Ishikawa (cell line): ENCODE results near the gene ENPP3.
"Not testable (repeated sequence)": the region's sequence is repeated elsewhere in the genome, so short reads cannot be mapped to it uniquely, and the experiment has no call there.

ENCODE experiments used
- CEBPB ChIP-seq: IDR thresholded peaks from 2 replicates; pipeline ENCODE4 v1.6.1; 2012
- CREB1 ChIP-seq: IDR thresholded peaks from 2 replicates; pipeline ENCODE4 v1.6.1; 2012; ENCODE audit warnings: low read depth
- EGR1 ChIP-seq: IDR thresholded peaks from 2 replicates; pipeline ENCODE4 v1.6.1; 2012
- EP300 ChIP-seq: IDR thresholded peaks from 2 replicates; pipeline ENCODE4 v1.6.1; 2012; ENCODE audit warnings: borderline replicate concordance
- FOXM1 ChIP-seq: IDR thresholded peaks from 2 replicates; pipeline ENCODE4 v1.6.1; 2012; ENCODE audit warnings: low read depth, borderline replicate concordance
- NFIC ChIP-seq: IDR thresholded peaks from 2 replicates; pipeline ENCODE4 v1.6.1; 2012
- RAD21 ChIP-seq: IDR thresholded peaks from 2 replicates; pipeline ENCODE4 v1.6.1; 2012; ENCODE audit warnings: low read depth
- TAF1 ChIP-seq: IDR thresholded peaks from 2 replicates; pipeline ENCODE4 v1.6.1; 2012; ENCODE audit warnings: low read depth, mild to moderate bottlenecking
- TCF12 ChIP-seq: IDR thresholded peaks from 2 replicates; pipeline ENCODE4 v1.6.1; 2012; ENCODE audit warnings: low read depth
- TEAD4 ChIP-seq: IDR thresholded peaks from 2 replicates; pipeline ENCODE4 v1.6.1; 2012
- YY1 ChIP-seq: IDR thresholded peaks from 2 replicates; pipeline ENCODE4 v1.6.1; 2012; ENCODE audit warnings: low read depth
- ZBTB7A ChIP-seq: IDR thresholded peaks from 2 replicates; pipeline ENCODE4 v1.6.1; 2012; ENCODE audit warnings: low read depth
- TF ChIP-seq, protein P1 (sequence below): IDR thresholded peaks from 2 replicates; pipeline ENCODE4 v1.6.1; 2012; ENCODE audit warnings: low read depth, mild to moderate bottlenecking
- TF ChIP-seq, protein P2 (sequence below): IDR thresholded peaks from 2 replicates; pipeline ENCODE4 v1.6.1; 2012
- TF ChIP-seq, protein P3 (sequence below): IDR thresholded peaks from 2 replicates; pipeline ENCODE4 v1.6.1; 2012

The ENPP3 gene

DNA sequence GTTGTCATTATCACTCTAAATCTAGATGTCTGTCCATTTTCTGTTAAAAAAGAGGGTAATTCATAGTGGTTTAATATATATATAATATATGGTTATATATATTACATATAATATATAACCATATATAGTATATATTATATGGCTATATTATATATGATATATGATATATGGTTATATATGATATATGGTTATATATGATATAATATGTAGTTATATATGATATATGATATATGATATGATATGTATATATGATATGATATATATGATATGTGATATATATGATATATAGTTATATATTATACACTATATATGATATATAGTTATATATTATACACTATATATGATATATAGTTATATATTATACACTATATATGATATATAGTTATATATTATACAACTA is 55.5 kb downstream of the ENPP3 start:
- TF ChIP-seq, protein P1, sequence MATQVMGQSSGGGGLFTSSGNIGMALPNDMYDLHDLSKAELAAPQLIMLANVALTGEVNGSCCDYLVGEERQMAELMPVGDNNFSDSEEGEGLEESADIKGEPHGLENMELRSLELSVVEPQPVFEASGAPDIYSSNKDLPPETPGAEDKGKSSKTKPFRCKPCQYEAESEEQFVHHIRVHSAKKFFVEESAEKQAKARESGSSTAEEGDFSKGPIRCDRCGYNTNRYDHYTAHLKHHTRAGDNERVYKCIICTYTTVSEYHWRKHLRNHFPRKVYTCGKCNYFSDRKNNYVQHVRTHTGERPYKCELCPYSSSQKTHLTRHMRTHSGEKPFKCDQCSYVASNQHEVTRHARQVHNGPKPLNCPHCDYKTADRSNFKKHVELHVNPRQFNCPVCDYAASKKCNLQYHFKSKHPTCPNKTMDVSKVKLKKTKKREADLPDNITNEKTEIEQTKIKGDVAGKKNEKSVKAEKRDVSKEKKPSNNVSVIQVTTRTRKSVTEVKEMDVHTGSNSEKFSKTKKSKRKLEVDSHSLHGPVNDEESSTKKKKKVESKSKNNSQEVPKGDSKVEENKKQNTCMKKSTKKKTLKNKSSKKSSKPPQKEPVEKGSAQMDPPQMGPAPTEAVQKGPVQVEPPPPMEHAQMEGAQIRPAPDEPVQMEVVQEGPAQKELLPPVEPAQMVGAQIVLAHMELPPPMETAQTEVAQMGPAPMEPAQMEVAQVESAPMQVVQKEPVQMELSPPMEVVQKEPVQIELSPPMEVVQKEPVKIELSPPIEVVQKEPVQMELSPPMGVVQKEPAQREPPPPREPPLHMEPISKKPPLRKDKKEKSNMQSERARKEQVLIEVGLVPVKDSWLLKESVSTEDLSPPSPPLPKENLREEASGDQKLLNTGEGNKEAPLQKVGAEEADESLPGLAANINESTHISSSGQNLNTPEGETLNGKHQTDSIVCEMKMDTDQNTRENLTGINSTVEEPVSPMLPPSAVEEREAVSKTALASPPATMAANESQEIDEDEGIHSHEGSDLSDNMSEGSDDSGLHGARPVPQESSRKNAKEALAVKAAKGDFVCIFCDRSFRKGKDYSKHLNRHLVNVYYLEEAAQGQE: no peak
- TF ChIP-seq, protein P2, sequence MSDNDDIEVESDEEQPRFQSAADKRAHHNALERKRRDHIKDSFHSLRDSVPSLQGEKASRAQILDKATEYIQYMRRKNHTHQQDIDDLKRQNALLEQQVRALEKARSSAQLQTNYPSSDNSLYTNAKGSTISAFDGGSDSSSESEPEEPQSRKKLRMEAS: no peak
- TF ChIP-seq NFIC (no peak), TCF12 (no peak), EP300 (no peak), TAF1 (no peak), ZBTB7A (no peak), EGR1 (no peak), YY1 (no peak), CREB1 (no peak)
- TF ChIP-seq, protein P3, sequence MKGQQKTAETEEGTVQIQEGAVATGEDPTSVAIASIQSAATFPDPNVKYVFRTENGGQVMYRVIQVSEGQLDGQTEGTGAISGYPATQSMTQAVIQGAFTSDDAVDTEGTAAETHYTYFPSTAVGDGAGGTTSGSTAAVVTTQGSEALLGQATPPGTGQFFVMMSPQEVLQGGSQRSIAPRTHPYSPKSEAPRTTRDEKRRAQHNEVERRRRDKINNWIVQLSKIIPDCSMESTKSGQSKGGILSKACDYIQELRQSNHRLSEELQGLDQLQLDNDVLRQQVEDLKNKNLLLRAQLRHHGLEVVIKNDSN: no peak

DNA sequence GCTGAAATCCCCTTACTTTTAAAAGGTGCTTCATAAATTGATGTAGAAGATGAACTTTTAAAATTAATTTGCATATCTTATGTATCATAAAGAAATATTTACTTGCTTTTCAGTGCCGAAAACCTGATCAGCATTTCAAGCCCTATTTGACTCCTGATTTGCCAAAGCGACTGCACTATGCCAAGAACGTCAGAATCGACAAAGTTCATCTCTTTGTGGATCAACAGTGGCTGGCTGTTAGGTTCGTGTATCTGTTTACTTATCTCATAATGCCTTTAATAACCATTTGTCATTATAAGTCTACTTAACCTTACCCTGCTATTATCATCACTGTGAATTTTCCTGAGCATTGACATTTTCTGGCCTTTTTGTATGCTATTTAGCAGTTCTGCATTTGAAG is 56.3 kb downstream of the ENPP3 start:
- TF ChIP-seq ZBTB7A: no peak

DNA sequence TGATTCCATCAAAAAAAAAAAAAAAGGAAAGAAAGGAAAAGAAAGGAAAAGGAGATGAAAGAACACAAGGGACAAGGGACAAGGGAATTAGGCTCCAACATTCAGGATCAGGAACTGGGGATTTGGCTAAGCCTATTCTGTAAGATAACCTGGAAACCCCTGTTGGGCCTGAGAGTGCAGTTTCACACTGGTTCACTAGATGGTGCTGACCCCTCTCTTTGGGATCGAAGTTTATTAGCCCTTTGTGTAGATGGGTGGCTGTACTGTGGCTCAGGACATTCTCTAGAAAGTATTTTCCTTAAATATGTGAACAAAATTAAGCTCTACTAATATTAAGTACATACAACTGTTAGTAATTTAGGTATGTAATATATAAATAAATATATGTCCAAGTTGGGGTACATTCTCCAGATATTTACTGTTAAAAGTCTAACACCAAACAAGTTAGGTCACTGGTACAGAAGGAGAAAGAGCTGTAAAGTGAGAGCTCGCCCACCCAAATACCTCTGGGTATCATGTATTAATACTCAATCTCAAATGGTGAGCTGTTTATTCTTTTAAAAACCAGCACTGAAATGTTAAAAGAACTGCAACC is 57.8 kb downstream of the ENPP3 start:
- TF ChIP-seq RAD21 (peak; percentile 95), TEAD4 (no peak)

DNA sequence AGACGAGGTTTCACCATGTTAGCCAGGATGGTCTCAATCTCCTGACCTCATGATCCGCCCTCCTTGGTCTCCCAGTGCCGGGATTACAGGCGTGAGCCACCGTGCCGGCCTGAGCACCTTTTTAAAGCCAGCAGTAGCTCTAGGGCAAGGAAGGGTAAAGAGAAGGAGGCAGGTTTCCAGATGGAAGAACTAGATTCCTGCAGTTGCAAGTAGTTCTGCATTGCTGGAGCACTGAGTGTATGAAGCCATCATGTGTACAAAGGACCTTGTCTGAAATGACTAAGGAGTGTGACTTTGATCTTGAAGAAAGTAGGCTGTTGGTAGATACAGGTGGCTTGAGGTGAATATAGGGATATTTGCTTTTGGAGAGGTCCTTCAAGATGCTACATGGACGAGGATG is 59.9 kb downstream of the ENPP3 start:
- TF ChIP-seq TEAD4 (no peak), EGR1 (no peak), TAF1 (no peak), TCF12 (no peak), ZBTB7A (no peak), CREB1 (no peak), FOXM1 (no peak), CEBPB (no peak), NFIC (no peak), RAD21 (no peak), EP300 (no peak), YY1 (no peak)
- TF ChIP-seq, protein P1: no peak
- TF ChIP-seq, protein P3: no peak
- TF ChIP-seq, protein P2: no peak

DNA sequence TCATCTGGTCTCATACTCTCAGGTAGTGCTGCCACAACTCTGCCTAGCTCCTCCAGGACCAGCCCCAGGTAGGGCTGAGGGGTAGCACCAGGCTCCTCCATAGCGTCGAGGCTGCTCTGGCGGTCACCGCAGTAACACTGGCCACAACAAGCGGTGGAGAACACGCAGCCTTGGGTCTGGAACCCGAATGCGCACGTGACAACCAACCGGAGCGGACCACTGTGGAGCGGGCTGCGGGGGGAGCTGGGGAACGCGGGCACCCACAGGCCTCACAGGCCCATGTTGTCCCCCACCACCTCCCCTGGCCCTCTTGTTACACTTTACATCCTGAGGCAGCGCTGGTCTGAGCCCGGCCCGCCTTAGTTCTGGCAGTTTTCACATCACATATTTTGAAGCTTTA is 73.8 kb downstream of the ENPP3 start, which contains the start of gene CTAGE9:
Gene CTAGE9 (minus strand): TSS at position 101 of the 400 bp plus-strand sequence. CDS start 0 bp downstream, at position 101.
- TF ChIP-seq, protein P3: not testable (repeated sequence)
- TF ChIP-seq, protein P1: not testable (repeated sequence)
- TF ChIP-seq TEAD4: not testable (repeated sequence)
